ENCODE data around the gene XDH.
A peak's percentile ranks its signal among the peaks of the same experiment; 100 is the strongest.

XDH gene

GRCh38 chr2:31414601-31415241, at the start of gene XDH:
XDH (minus strand) TSS chr2:31414742; CDS start chr2:31414666, 76 bp downstream.
- DNase-seq (ENCODE audit: low read depth) = no peak

DNA sequence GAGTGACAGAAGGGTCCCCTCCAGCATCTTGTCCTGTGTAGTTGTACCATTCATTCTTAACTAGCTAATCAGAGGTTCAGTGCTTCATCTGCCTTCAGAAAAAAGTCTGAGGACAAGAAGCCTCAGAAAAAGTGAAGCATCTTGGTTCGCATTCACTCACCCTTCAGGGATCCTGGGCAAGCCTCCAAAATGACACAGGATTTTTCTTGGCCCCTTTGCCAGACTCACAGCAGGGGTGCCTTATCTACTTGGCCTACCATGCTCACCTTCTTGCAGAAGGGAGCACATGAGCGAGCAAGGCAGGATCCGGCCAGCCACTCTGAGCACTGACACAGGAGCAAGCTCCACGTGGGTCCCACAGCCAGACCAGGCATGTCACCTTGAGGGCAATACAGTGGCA, 43.1 kb upstream of the XDH start:
- no peak for DNase-seq (ENCODE audit: low read depth)

DNA sequence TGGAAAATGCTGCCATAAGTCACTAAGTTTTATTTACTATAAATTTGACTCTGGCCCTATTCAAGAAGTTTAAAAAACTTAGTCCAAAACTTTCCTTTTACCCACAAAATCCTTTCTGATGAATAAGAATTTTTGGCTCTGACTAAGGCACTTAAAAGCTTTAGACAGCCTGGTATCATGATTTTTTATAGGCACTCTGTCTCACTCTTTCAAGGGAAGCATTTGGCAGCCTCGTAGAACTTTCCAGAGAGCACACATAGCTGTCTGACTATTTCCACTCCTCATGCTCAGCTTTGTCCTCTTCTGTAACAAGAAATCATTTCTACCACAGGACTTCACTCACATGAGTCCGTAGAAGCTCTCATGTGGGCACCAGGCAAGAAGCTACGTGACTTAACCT, 32.3 kb upstream of the XDH start:
- no peak for DNase-seq (ENCODE audit: low read depth)

DNA sequence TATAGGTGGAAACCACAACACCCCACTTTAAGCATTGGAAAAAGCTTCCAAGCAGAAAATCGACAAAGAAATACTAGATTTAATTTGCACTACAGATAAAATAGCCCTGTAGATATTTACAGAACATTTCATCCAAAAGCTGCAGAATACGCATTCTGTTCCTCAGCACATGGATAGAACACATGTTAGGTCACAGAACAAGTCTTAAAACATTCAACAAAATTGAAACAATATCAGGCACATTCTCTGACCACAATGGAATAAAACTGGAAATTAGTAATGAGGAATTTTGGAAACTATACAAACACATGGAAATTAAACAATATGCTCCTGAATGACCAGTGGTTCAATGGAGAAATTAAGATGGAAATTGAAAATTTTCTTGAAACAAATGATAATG, 27.8 kb upstream of the XDH start:
- no peak for DNase-seq (ENCODE audit: low read depth)

DNA sequence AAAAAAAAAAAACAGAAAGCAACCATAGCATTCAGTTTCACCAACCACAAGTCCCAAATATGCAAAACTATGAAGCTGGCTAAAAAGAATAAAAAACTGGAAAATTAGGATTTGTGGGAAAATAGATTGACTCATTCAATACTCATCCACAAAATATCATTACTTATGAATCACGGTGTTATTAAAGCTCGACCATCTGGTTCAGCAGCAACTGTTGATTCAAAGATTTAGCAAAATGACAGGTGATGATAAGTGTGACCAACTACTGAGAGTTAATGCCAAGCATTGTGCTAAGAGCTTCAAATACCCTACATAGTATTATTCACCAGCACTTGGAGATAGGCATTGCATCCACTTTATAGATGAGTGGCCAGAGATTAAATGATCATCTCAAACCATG, 26.2 kb upstream of the XDH start:
- no peak for DNase-seq (ENCODE audit: low read depth)

DNA sequence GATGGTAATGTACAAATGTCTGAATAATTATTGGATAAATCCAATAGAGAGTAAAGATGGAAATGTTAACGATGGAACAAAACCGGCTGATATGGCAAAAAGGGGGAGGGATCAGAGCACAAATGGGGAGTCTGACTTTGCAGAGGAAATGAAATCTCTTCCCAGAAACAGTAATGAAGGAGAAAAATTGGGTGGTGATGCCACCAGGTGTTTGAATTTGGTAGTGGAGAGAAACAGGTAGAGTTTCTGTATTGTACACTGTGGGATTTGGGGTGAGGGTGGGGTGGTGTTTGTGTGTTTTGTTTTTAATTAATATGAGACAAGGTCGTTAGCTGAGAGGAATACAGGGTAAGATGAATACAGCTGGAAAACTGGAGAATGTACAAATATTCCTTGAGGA, 20.4 kb upstream of the XDH start:
- DNase-seq (ENCODE audit: low read depth) = no peak

DNA sequence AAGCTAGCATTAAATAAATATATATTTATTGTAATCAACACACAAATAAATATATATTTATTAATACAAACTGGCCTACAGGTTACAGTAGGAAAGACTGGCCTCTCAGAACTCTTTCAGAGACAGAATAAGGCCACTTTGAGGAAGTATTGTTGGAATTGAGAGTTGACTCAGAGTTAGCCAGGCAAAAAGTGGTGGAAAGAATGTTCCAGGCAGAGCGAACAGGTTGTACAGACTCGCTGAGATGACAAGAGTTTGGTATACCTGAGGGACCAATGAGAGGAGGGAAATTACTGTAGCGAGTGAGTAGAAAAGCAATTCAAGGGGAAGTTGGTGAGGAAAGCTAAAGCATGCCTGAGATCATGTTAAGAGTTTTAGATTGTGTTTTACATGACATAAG, 19.0 kb upstream of the XDH start:
- no peak for DNase-seq (ENCODE audit: low read depth)

GRCh38 chr2:31430439-31431165, 16.1 kb upstream of the XDH start:
- no peak for DNase-seq (ENCODE audit: low read depth)

- DNase-seq (ENCODE audit: low read depth) = peak; percentile 8
Observed at GRCh38 chr2:31429759-31430438, 15.4 kb upstream of the XDH start.

- DNase-seq (ENCODE audit: low read depth) = no peak
Observed at GRCh38 chr2:31429040-31429439, 14.5 kb upstream of the XDH start.

- DNase-seq (ENCODE audit: low read depth) = no peak
Observed at GRCh38 chr2:31428001-31428418, 13.5 kb upstream of the XDH start.

GRCh38 chr2:31426096-31426495, 11.6 kb upstream of the XDH start:
- no peak for DNase-seq (ENCODE audit: low read depth)

DNA sequence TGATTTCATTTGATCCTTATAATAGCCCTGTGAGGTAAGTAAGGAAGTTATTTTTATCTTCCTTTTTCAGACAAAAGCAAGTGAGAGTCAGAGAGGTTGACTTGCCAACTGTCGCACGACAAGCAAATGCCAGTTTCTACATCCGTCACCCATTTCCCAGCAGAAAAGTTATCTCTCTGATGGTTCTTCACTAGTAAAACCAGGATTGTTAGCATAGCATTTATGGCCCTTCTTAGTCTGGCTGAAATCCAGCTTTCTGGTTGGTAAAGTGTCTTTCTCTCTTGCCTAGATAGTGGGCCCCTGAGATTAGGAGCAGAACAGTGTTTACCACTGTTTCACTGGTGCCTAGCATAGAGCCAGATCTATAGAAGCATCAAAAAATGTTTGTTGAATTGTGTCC, 7.1 kb upstream of the XDH start:
- DNase-seq (ENCODE audit: low read depth) = no peak

DNA sequence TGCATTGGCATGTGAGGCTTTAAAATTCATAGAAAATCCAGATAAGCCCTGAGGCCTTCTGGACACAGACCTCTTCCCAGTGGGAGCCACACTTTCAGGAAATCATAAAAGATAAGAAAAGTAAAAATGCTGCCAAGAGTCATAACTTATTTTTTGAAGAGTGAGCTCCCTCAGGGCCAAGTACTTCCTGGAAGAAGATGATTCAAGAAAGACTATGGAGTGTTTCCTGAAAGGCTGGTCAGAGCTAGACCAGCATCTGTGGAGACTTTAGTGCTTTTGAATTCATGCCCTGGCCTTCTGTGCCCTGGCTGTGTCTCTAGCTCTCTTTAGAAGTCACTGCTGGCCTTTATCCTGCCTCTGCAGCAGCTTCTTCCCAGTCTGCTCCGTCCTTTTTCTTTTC, 6.4 kb upstream of the XDH start:
- DNase-seq (ENCODE audit: low read depth) = no peak

GRCh38 chr2:31419386-31419785, 4.8 kb upstream of the XDH start:
- DNase-seq (ENCODE audit: low read depth) = no peak

DNA sequence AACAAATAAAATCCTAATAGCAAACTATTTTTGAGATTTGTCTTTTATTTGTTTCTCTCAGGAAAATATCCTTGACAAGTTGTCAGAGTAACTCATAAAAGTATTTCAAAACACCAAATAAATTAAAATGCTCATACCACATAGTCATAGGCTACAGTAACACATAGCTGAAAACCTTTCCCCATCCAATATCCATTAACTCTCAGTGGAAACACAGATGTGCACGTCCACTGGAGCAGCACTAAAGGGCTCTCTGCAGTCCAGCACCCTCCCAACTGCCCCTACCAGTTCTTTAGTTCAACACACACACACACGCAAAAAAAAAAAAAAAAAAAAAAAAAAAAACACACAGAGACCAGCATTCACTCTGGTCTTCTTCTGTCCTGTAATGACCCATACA, 879 bp upstream of the XDH start:
- DNase-seq (ENCODE audit: low read depth) = no peak

GRCh38 chr2:31413862-31414550, 536 bp downstream of the XDH start:
- DNase-seq (ENCODE audit: low read depth) = peak; percentile 6

- no peak for DNase-seq (ENCODE audit: low read depth)
Observed at GRCh38 chr2:31413025-31413424, 1.5 kb downstream of the XDH start.

DNA sequence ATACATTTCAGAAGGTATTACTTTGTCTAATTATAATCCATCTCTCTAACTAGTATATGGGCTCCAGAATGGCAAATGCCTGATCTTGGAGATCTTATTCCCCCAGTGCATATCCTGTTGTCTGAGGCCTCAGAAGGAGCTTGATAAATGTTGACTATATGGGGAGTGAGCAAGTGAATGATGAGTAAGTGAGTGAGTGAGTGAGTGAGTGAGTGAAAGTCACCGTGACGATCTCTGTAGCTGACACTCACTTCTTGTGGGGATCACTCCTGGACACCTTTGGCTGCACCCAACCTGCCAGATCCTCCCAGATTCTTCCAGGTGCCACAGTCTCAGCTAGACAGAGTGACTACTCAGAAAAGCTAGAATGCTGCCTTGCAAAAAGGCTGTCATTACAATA, 2.8 kb downstream of the XDH start:
- no peak for DNase-seq (ENCODE audit: low read depth)

GRCh38 chr2:31406593-31407385, 7.8 kb downstream of the XDH start:
- DNase-seq (ENCODE audit: low read depth) = no peak

DNA sequence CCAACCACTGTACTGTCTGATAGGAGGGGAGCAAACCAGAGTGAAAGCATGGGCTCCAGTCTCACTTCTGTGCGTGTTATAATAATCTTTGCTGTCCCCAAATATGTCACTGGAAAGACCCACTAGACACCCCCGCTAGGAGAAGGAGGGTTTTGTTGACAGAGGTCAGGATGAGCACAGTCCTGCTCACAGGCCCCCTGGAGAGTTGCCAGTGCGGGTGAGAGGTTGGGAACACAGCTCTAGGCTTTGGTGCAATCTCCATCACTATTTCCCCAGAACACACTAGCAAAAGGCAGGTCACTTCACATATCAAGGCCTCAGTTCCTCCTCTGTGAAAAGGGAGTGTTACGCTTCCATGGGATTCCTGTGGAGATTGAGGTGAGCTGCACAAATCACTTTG, 9.7 kb downstream of the XDH start:
- no peak for DNase-seq (ENCODE audit: low read depth)

GRCh38 chr2:31404302-31404701, 10.2 kb downstream of the XDH start:
- no peak for DNase-seq (ENCODE audit: low read depth)
